GM20000 (cell line): ENCODE results near the gene TSPAN4.

Experiments
- DNase-seq: peaks from one replicate; pipeline ENCODE4 v3.0.0; 2012; ENCODE audit warnings: low spot score
- CTCF ChIP-seq: IDR thresholded peaks from 2 replicates; pipeline ENCODE4 v1.5.1; 2012; ENCODE audit warnings: mild to moderate bottlenecking, control low read depth; ENCODE audit errors: extremely low read depth, missing control alignments

The TSPAN4 gene, protein sequence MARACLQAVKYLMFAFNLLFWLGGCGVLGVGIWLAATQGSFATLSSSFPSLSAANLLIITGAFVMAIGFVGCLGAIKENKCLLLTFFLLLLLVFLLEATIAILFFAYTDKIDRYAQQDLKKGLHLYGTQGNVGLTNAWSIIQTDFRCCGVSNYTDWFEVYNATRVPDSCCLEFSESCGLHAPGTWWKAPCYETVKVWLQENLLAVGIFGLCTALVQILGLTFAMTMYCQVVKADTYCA

DNA sequence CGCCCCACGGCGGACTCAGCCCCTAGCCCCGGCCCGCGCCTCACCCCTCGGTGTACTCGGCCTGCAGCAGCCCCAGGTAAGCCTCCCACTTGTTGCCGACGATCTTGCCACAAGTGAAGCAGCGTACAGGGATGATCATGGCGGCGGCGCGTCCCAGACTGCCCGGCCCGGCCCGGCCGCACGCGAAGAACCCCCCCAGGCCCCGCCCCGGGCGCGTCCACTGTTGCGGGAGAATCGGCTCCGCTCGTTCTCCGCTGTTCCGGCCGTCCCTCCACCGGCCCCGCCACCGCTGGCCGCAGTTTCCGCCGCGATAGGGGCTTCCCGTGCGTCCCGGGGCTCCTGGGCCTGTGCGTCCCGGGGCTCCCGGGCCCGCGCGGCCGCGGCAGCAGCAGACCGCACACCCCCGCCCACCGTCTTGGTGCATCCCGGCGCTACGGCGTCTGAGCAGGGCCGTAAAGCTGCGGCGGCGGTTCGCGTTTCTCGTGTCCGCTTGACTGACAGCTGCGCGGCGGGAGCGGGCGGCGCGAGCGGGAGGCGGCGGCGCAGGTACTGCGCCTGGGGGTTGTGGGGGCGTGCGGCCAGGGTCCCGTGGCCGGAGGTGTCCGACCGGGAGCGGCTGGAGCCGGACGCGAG lies at the start of gene TSPAN4, which contains the start of gene POLR2L:
Gene TSPAN4, plus strand, starts transcription at position 483 of the 633 bp plus-strand sequence. CDS start 7,453 bp downstream, outside the sequence.
Gene POLR2L, minus strand, starts transcription at position 160 of the 633 bp plus-strand sequence. Its CDS starts 21 bp downstream, at position 139.
- DNase-seq: peak; percentile 98
- no peak for TF ChIP-seq CTCF

GRCh38 chr11:792873-793272 lies 49.8 kb upstream of the TSPAN4 start:
- DNase-seq: no peak
- no peak for TF ChIP-seq CTCF

GRCh38 chr11:793556-793955 lies 49.1 kb upstream of the TSPAN4 start:
- no peak for DNase-seq

DNA sequence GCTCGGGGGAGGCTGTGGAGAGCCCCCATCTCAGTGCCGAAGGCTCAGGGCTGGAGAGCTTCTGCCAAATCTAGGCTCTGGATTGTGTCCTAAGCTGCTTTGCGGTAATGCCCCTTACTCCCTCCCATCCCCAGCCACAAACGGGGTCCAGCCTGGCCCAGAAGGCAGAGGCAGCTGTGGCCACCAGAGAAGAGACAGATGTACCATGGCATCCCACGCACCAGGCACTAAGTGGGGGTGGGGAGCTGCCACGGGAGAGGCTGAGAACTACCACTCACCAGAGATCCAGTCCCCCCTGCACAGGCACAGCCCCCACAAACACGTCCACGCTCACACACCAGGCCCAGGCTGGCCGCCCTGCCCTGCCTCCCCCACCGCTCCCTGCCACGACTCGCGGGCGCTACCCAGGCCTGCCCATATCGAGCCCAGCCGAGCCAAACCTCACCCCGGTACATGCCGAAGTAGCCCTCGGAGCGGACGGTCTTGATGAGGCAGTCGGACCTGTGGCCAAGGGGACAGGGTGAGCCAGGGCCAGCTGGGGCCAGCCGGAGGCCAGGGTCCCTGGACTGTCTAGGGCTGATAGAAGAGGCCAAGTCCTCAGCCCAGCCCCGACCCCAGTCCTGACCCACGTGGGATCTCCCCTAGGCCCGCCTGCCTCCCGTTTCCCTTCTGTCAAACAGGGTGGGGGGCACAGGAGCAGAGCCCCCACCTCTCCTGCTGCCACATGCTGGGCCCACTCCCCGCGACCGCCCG lies 48.5 kb upstream of the TSPAN4 start:
- no peak for TF ChIP-seq CTCF
- DNase-seq: no peak

More at GRCh38 chr11:793556-793955, 49.1 kb upstream of the TSPAN4 start:
- no peak for TF ChIP-seq CTCF

GRCh38 chr11:794766-795633 lies 47.7 kb upstream of the TSPAN4 start:
- no peak for TF ChIP-seq CTCF
- no peak for DNase-seq

DNA sequence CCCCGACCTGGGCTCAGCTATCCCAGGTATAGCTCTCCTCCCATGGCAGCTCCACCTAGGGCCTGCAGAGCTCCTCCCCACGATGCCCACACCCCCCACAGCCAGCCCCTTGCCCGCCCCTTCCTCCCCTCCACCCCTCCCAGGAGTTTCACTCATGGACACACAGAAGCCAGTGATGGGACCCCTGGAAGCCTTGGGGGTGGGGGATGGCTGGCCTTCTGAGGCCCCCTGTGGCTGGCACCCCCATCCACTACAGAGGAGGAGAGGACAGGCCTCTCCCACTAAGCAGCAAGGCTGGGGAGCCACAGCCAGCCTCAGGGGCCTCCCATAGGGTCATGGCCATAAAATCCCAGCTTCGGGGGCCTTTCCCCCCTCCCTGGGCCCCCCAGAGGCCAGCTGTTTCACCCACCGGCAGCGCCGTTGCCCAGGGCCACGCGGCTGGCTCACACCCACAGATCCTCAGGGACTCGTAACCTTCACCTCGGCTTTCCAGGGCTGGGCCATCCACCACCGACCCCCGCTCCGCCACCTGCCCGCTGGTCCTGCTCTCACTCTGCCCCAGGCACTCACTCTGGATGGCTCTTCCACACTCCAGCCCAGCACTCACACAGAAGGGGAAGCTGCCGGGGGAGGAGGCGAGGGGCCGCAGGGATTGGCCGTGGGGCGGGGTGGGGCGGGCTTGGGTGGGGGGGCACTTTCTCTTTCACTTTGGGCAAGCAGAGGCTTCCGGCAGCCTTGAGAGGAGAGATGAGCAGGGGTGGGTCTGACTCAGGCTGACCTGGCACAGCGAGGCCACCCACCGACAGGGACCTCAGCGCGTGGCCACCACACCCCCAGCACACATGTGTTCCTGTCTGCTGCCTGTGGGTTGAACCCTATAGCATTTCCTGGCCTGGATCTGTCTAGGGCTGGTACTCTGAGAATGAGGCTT lies 46.8 kb upstream of the TSPAN4 start:
- no peak for TF ChIP-seq CTCF
- DNase-seq: peak; percentile 96
